Breast epithelium (tissue), 4 donors: Measurements from ENCODE around the gene MYO1E. TPM values are rescaled to one million over a fixed set of nuclear protein-coding genes. Genes with fewer than 3 reads are reported as not detected.

Experiments
- DNase-seq, 2 donors: peaks; one replicate each; pipeline ENCODE4 v3.0.0-alpha.2; 2019; ENCODE audit warnings: low spot score in 2 of 2
- H3K27ac ChIP-seq, 2 donors: fragments of 200-600 bp; sonication (generic) in 1 of 2; one replicate each; pipeline ENCODE4 v1.5.1; 2016 to 2019; ENCODE audit warnings: mild to moderate bottlenecking in 1 of 2
- H3K27me3 ChIP-seq, 2 donors: fragments of 200-600 bp; sonication (generic) in 1 of 2; one replicate each; pipeline versions ENCODE4 v1.5.1 to v1.6.0; 2017 to 2019; ENCODE audit warnings: control low read depth in 1 of 2, mild to moderate bottlenecking in 1 of 2
- H3K36me3 ChIP-seq: fragments of 200-600 bp; one replicate; pipeline ENCODE4 v1.5.1; 2019
- H3K4me1 ChIP-seq, 2 donors: fragments of 200-600 bp; sonication (generic); one replicate each; pipeline ENCODE4 v1.5.1; 2016 to 2019; ENCODE audit warnings: control low read depth in 1 of 2
- H3K4me3 ChIP-seq, 3 donors: fragments of 200-600 bp; sonication (generic); 1 replicate in 2 of 3; 2 replicates in 1 of 3; pipeline ENCODE4 v1.5.1; 2016 to 2019; ENCODE audit warnings: mild to moderate bottlenecking in 3 of 3, moderate library complexity in 2 of 3
- H3K9me3 ChIP-seq, 2 donors: fragments of 200-600 bp; sonication (generic) in 1 of 2; one replicate each; pipeline ENCODE4 v1.5.1; 2016 to 2019; ENCODE audit warnings: control low read depth in 1 of 2
- POLR2A ChIP-seq: fragments of 450-650 bp; IDR thresholded peaks from one replicate; pipeline ENCODE4 v1.6.1; 2016; ENCODE audit warnings: antibody characterized with exemption, mild to moderate bottlenecking, moderate library complexity
- POLR2AphosphoS5 ChIP-seq, 3 donors: sonication (generic); formaldehyde crosslinking; IDR thresholded peaks; one replicate each; pipeline ENCODE4 v1.6.1; 2017; ENCODE audit warnings: antibody characterized with exemption in 3 of 3
- intact Hi-C: fragments of 100-400 bp; cut with DNase I; formaldehyde crosslinking; loops from one replicate; pipeline ENCODE4 v1.15.1; 2023; ENCODE audit warnings: low total_unique reads
- total RNA-seq, 3 donors: library from RNA; depleted of rRNA; stranded (reverse); fragments of >200 nt; gene quantifications; one replicate each; pipeline ENCODE4 v1.1.0, GENCODE V29; 2016
- TF ChIP-seq, protein P1 (sequence below), 3 donors: fragments of 450-650 bp; IDR thresholded peaks; one replicate each; pipeline ENCODE4 v1.5.1; 2016 to 2017; ENCODE audit warnings: antibody characterized with exemption in 3 of 3, mild to moderate bottlenecking in 3 of 3, moderate library complexity in 3 of 3

Gene MYO1E
- total RNA-seq, 3 donors from 2014 or later = 51.5 to 76.1 (median 68.6) TPM

DNA sequence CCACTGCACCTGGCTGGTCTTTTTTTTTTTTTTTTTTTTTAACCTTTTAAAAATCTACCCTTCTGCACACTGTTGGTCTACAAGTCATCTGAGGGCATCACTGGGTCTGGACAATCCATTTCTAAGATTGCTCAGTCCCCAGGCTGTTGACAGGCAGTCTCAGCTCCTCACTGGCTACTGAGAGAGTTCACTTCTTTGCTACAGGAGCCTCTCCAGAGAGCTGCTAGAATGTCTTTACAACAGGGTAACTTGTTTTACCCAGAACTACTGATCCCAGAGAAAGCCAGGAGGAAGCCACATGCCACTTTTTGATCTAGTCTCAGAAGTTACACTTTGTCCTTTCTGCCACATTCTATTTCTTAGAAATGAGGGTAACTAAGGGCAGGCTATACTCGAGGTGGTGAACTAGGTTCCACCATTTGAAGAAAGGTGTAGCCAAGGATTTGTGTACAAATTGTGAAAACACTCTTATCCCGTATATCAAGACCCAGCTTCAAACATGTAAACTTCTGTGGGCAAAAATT lies 273.4 kb downstream of the MYO1E start:
- DNase-seq = no peak
- TF ChIP-seq POLR2A (no peak), POLR2AphosphoS5 (IDR thresholded peaks at IDR 0.05) (no peak)
- TF ChIP-seq, protein P1, sequence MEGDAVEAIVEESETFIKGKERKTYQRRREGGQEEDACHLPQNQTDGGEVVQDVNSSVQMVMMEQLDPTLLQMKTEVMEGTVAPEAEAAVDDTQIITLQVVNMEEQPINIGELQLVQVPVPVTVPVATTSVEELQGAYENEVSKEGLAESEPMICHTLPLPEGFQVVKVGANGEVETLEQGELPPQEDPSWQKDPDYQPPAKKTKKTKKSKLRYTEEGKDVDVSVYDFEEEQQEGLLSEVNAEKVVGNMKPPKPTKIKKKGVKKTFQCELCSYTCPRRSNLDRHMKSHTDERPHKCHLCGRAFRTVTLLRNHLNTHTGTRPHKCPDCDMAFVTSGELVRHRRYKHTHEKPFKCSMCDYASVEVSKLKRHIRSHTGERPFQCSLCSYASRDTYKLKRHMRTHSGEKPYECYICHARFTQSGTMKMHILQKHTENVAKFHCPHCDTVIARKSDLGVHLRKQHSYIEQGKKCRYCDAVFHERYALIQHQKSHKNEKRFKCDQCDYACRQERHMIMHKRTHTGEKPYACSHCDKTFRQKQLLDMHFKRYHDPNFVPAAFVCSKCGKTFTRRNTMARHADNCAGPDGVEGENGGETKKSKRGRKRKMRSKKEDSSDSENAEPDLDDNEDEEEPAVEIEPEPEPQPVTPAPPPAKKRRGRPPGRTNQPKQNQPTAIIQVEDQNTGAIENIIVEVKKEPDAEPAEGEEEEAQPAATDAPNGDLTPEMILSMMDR (IDR thresholded peaks at IDR 0.05) = no peak
- no peaks in the 10 kb centered on the region for H3K4me1 ChIP-seq
- H3K27me3 ChIP-seq = no peaks in the 10 kb centered on the region
- no peak overlapping the region for H3K27ac ChIP-seq
- no peaks in the 10 kb centered on the region for H3K36me3 ChIP-seq
- intact Hi-C loops = no loop called here
- no peaks in the 10 kb centered on the region for H3K9me3 ChIP-seq
- no peak overlapping the region for H3K4me3 ChIP-seq

DNA sequence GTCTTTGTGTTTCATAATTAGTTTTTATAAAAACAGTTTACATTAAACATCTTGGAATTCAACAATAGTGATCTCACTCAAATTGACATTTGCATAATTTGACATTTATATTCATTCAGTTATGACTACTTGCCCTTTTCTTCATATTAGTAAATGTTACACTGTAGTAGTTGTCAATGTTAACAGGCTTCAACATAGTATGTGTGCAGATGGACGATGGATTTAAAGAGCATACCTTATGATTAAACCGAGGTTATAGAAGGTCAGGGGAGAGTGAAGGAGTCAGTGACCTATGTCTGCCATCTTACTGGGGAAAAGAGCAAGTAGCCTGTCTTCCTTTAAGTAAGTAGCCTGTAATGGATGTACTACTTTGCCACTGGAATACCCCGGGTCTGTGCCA lies 276.2 kb downstream of the MYO1E start:
- no peak overlapping the region for H3K4me3 ChIP-seq
- TF ChIP-seq POLR2A (no peak), POLR2AphosphoS5 (IDR thresholded peaks at IDR 0.05) (no peak)
- TF ChIP-seq, protein P1 (IDR thresholded peaks at IDR 0.05) = no peak
- peaks cover 7% of the 10 kb centered on the region for H3K36me3 ChIP-seq
- H3K4me1 ChIP-seq = no peaks in the 10 kb centered on the region
- no peaks in the 10 kb centered on the region for H3K9me3 ChIP-seq
- H3K27ac ChIP-seq = no peak overlapping the region
- DNase-seq = no peak
- no peaks in the 10 kb centered on the region for H3K27me3 ChIP-seq
- intact Hi-C loops = no loop called here

DNA sequence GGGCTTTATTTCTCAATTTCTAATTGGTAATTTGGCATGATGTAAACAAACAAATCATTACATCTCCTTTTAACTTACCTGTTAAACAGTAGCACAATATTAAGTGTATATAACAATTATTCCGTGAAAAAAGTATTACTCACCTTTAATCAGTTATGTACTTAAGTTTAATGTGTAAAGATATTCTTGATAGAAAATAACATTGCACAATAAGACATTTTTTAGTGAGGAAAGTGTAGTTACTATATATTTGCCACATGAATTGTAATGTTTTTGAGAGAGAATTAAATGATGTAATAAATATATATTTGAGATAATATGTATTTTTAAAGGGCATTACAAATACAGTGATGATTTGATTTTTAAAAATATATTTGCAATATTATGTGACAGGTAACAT lies 278.6 kb downstream of the MYO1E start:
- Histone ChIP-seq H3K27ac (no peak overlapping the region), H3K36me3 (peaks cover 12% of the 10 kb centered on the region), H3K27me3 (no peaks in the 10 kb centered on the region), H3K4me3 (no peak overlapping the region), H3K4me1 (no peaks in the 10 kb centered on the region), H3K9me3 (no peaks in the 10 kb centered on the region)
- intact Hi-C loops = no loop called here
- no peak for DNase-seq
- TF ChIP-seq, protein P1 (IDR thresholded peaks at IDR 0.05) = no peak
- TF ChIP-seq POLR2A = no peak
- TF ChIP-seq POLR2AphosphoS5 (IDR thresholded peaks at IDR 0.05) = no peak

DNA sequence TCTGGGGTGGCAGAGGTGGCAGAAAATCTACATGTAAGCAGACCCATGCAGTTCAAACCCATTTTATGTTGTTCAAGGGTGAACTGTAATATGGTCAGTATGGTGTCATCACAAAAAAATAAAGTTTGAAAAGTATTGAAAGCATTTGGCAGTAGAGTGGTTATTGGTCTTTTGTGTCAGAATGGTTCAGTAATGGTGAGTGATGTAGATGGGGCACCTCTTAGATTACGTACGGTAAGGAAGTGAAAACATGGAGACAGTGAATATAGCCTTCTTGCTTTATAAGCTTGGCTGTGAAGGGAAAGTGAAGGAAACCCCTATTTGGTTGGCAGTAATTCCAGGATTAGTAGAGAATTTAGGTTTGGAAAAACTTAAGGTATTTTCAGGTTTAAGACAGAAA lies 284.9 kb downstream of the MYO1E start:
- H3K4me3 ChIP-seq = no peak overlapping the region
- no peaks in the 10 kb centered on the region for H3K9me3 ChIP-seq
- DNase-seq = no peak
- TF ChIP-seq POLR2A (no peak), POLR2AphosphoS5 (IDR thresholded peaks at IDR 0.05) (no peak)
- TF ChIP-seq, protein P1 (IDR thresholded peaks at IDR 0.05) = no peak
- no peaks in the 10 kb centered on the region for H3K4me1 ChIP-seq
- H3K36me3 ChIP-seq = peaks cover 23% of the 10 kb centered on the region
- intact Hi-C loops = no loop called here
- no peaks in the 10 kb centered on the region for H3K27me3 ChIP-seq
- no peak overlapping the region for H3K27ac ChIP-seq

Other genes with a start within 250 kb of the MYO1E start
- not detected for gene LDHAL6B, start 166.0 kb downstream of the MYO1E start, total RNA-seq
- 1 to 10 TPM in 2 of 3 donors, not detected in 1; 1.2 to 2.3 TPM for gene FAM81A, start 65.3 kb upstream of the MYO1E start, total RNA-seq
- 1 to 10 TPM in 1 of 3 donors, not detected in 2; 5.2 TPM for gene GCNT3, start 238.9 kb upstream of the MYO1E start, total RNA-seq